HG03139 (cell line): ENCODE results near the gene CD55.

Experiments
- ATAC-seq: cut with Tn5 transposase; IDR thresholded peaks from one replicate; pipeline ENCODE4 v1.9.1; 2021; ENCODE audit not compliant: unreplicated experiment

The CD55 gene

DNA sequence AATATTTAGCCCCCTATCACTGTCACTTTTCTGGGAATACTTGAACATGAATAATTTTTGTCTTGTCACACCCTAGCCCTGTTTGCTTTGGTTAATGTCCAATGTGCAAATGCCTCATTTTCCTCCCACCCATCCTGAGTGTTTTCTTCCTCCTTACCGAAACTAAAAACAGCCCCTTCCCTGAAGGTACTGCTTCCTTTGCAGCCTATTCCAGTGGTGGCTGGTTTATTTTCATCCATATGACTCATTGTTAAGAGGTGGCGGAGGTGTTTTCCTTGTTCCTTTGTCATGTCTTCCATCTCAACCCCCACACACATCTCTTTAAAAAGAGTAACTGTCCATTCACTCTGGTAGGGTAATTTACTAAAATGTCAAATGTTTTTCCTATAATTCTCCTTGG is 40.4 kb downstream of the CD55 start:
- no peak for ATAC-seq

DNA sequence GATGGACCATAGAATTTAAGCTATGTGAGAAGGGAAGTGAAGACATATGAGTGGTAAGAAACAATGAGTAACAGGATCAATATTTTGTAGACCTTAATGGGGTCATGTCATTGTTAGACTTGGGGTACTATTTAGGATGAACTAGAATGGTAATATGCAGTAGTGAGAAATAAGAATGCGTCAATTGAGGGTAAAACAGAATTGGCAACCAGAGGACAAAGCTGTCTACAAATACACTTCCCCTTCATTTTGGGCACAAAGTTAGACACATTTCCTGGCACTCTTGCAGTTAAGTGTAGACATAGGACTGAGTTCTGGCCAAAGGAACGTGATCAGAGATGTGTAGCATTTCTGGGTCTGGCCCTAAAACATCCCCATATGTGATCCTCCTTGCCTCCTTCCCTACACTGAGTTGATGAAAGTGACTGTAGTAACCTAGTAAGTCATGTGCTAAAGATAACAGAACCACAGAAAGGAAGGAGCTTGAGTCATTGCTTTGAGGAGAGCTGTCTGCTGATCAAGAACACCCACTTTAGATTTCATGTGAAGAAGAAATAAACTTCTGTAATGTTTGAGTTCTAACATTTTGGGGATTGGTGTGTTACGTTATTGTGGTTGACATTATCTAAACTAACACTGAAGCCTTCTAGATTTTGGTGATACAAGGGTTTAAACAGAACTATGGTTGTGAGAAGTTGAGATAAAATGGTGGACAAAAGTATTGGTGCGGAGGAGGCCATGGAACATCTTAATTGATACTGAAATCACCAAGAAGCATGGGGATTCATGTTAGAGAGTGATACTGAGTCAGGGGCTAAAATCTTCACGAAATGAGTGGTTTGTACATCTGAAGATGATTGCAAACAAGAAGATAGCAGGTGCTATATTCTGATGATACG is 41.7 kb downstream of the CD55 start:
- no peak for ATAC-seq

DNA sequence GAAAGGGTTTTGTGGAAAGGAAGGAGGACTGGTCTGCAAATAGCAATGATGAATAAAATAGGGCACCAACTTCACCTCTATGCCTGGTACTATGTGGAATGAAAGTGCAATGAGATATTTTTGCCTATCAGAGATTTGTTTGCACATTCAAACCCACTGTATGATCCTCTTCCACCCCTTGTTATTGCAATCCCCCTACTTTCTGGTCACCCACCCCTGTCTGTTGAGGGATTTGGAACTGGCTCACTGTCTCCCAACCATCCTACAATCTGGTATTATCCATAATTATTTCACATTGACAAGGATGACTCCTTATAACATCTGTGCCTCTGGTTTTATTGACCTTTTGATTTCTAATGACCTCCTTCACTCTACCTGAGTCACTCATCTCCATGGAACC is 42.4 kb downstream of the CD55 start:
- ATAC-seq: no peak

DNA sequence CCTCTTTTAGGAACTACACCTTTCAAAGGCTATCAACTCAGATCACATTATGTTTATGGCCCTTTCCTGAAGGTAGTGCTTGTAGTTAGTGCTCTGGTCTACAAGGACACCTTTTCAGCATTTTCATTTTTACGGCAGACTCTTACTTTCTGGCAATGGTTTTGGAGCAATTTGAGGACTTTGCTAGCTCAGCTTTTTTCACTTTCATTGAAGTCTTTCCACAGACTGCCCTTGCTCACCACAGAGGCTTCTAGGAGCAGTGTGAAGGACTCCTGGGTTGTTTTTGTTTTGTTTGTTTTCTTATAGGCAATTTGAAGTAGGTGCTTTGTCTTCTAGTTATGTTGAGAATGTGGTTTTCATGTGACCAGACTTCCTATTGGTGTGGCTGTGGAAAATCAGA is 43.1 kb downstream of the CD55 start:
- ATAC-seq: no peak

DNA sequence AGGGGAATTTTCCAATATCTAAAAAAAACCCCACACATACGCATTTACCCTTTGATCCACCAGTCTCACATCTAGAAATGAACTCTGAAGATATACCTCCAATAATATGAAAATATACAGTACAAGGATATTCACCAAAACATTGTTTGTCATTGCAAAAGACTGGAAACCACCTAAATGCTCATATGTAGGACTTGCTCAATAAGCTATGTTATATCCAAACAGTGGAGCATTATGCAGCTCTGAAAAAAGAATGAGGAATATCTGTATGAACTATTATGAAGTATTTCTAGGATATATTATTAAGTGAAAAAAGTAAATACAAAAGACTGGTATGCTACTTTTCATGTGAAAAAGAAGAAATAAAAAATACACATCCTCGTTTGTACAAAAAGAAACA is 43.6 kb downstream of the CD55 start:
- ATAC-seq: no peak

DNA sequence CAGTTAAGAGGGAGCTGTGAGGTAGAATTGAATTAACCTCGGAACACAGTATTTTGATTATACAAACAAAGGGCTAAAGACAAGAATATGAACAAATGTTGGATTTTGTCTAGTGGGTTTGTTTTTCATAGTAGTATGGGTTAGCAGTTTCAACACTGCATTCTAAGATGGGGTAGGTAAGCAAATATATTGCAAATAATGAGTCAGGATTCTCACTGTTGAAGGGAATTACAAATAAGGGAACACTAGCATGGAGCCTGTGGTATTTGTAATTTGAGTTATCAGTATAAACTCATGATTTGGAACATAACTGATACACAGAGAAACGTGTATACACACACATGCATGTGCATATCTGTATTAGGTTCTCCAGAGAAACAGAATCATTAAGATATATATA is 44.5 kb downstream of the CD55 start:
- ATAC-seq: no peak

DNA sequence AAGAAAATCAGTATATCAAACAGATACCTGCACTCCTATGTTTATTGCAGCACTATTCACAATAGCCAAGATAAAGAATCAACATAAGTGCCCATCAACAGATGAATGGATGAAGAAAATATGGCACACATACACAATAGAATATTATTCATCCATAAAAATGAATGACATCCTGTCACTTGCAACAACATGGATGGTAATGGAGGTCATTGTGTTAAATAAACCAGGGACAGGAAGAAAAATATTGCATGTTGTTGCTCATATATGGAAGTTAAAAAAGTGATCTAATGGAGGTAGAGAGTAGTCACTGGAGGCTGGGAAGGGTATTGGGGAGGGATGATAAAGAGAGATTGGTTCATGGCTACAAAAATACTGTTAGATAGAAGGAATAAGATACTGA is 67.2 kb downstream of the CD55 start:
- no peak for ATAC-seq

DNA sequence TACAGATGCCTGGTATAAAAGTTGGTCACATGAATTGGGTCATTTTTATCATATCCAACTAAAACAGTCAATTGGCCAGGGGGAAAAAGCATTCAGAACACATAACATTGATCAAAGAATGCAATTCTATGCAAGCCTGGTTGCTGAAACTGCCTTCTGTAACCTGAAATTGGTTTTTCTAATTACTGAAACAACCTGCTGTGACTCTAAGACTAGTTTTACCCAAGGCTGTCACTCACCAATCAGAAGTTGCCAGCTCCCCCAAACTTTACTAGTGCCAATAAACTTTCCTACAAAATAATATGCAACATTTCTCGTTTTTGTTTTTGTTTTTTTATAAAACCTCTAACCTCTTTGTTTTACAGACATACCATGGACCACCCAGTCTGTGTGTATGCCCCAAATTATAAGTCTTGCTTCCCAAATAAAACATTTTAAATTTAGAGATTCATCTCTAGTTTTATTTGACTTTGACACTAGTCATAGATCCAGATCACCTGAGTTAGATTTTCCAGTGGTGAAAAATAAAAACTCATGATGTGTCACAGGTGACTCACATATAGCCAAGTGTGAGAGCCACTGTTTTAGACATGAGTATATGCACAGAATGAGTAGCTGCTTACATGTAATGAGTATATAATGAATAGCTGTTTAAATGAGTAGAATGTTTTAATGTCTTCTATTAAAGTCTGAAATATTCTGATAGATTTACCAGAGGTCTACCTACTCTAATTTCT is 68.4 kb downstream of the CD55 start:
- no peak for ATAC-seq

DNA sequence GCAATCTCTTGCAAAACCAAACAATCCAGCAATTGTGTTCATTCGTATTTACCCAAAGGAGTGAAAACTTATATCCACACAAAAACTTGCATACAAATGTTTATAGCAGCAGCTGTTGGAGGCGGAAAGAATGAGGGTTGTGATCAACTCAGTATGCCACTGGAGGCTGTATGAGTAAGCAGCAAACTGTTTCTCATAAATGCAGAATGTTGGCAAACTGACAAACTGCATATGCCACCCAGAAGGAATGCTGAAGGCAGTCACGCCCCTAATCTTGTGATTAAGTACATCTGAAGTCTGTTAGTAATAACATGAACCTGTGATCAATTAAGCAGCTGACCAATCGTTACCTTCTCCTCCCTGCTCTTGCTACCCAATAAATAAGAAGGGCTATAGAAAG is 72.1 kb downstream of the CD55 start:
- ATAC-seq: no peak

DNA sequence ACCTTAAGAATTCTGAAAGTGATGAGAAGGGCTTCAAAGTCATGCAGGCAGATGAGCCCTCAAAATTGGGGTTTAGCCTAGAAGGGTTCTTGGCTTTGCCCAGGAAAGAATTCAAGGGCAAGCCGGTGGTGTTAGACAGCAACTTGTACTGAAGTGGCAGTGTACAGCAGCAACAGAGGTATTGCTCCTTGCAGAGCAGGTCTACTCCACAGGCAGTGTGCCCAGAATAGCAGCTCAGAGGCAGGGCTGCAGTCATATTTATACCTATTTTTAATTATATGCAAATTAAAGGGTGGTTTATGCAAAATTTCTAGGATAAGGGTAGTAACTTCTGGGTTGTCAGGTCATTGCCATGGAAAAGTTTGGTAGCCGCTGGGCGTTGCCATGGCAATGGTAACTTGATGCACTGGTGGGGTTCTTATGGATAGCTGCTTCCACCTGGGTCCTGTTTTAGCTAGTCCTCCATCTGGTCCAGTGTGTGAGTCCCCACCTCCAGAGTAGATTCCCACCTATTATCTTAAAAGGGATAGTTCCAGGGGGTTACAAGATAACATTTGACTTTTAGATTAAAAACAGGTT is 74.8 kb downstream of the CD55 start:
- ATAC-seq: no peak

DNA sequence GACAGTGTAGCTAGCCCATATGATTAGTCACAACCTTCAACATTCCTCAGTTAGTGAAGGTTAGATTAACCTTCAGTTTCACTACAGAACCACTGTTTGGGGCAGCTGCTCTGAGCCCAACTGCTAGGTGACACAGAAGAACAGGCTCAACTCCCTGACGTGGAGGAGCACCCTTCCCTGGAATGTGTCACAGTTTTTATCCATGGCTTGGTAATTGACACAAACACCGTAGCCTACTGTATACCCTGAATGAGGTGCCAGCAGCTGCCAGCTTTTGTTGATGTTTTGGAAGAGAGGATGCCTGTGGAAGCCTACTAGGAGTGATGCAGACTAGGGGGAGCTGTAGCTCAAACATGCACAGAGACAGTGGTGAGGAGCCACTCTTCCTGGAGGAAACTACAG is 76.0 kb downstream of the CD55 start:
- no peak for ATAC-seq

DNA sequence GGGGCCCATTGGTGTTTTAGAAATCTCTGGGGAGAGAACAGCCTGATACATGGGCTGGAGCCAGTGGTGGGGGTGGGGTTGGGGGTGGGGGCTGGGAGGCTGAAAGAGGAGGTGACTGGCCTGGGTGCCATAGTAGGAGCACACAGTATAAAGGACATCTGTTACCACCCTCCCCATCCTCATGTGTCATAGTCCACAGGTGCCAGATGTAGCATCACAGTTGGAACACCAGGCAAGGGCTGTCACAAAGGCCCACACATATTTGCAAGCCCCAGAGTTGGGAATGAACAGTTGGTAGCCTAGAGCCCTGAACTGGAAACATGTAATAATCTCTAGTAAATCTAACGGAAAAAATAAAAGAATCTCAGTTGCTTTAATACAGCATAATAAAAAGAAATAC is 77.5 kb downstream of the CD55 start:
- ATAC-seq: no peak

DNA sequence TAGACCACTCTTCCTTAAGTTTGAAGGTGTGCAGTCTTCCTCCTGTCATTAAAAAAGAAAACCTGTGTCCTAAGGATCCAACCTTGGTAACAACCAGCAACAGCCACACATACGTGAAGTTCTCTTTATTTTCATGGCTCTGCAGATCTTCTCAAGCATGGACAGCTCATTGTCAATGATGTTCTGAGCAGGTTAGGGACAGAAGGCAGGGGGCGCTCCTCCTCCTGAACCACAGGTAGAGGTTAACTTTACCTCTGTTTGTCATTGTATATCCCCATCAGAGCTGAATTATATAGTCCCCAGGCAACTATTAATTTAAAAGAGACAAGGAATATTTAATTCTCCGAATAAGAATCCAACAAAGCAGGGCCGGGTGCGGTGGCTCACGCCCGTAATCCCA is 80.1 kb downstream of the CD55 start:
- ATAC-seq: no peak

DNA sequence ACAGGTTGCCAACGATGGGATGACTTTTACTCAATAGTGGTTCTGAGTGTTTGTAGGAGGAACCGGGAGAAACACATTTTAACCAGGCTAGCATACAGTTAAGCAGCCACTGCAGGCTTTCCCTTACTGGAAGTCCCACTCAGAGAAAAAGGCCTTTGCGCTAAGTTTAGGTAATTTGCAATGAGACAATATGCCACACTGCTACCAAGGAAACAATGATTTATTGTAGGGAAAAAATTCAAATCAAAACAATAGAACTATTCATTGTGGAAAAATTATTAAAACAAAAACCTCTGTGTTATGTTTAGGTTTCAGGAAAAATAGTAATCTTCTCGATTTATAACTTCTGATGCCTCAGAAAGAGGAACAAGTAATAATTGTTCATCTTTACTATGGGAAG is 81.3 kb downstream of the CD55 start:
- no peak for ATAC-seq

DNA sequence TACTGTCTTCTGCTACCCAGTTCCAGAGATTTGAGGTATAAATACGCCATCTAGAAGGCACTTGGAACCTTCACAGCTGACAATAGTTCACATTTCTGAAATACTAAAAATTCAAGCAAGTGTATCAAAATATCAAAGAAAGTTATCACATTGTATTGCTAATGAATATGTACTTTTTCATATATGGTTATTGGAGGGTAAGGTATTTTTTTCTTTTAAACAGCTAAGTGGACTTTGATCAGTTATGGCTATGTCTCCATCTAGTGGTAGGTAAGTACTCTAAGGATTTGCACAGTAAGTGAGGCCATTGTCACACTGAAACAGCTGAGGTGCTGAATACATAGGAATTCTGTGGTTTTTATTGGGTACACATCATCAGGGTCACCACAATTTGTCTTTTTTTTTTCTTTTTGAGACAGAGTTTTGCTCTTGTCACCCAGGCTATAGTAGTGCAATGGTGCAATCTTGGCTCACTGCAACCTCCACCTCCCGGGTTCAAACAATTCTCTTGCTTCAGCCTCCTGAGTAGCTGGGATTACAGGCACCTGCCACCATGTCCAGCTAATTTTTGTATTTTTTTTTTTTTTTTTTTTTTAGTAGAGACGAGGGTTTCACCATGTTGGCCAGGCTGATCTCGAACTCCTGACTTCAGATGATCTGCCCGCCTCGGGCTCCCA is 83.5 kb downstream of the CD55 start:
- no peak for ATAC-seq

DNA sequence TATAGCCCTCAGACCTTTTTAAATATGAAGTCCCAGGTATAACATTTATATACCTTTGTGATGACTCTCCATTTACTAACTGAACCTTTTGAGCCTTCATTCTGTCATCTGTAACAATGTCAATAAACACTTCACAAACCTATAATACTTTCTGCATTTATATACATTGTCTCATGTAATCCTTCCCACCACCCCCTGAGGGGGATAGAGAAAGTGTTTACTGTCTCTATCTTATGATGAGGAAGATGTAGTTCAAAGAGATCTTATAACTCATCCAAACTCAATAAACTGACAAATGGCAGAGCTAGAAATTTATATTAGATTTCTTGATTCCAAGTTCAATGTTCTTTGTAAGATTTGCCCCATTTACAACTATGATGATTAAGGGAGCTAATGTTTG is 84.3 kb downstream of the CD55 start:
- no peak for ATAC-seq

DNA sequence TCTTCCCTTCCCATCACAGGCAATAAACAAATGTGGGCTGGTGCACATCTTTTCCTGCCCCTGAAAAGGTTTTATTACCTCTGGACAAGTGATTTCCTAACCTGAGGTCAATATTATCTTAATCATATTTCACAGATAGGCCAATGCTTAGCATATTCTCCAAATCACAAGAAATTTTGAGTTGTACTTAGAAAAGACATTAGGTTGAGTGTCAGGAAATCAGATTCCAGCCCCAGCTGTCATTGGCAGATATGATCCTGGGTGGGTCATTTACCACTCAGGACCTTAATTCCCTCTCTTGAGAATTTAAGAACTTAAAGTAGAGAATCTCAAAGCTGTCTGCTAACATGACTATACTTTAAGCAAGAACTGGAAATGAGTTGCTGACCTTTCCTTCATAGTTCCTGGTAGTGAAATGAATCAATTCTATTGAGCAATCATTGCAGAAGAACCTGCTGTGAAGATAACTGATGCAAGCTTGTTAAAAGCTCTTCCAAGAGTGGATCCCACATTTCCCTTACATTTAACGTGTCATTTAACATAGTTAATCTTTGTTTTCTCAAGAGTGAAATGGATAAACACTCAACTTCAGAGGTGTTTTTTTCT is 86.3 kb downstream of the CD55 start:
- ATAC-seq: no peak
